Motor neuron (in vitro differentiated cells): Measurements from ENCODE around the gene NMRK2. TPM values are rescaled to one million over a fixed set of nuclear protein-coding genes. Genes with fewer than 3 reads are reported as not detected.
"Not testable (repeated sequence)": the region's sequence is repeated elsewhere in the genome, so short reads cannot be mapped to it uniquely, and the experiment has no call there.

Experiments
- ATAC-seq, 8 experiments: fragments of 200-7000 bp; cut with Tn5 transposase; replicated peaks in 6 of 8; 2 replicates each; pipeline ENCODE4 v1.8.0; 2021; ENCODE audit warnings: mild to moderate bottlenecking in 8 of 8, moderate library complexity in 8 of 8
- H3K27ac ChIP-seq, 2 donors: fragments of 250-450 bp; sonication (Bioruptor Pico); 2 replicates each; pipeline ENCODE4 v1.9.0; 2021; ENCODE audit warnings: antibody characterized with exemption in 2 of 2, mild to moderate bottlenecking in 2 of 2, moderate library complexity in 1 of 2
- H3K4me1 ChIP-seq, 2 donors: fragments of 250-450 bp; sonication (Bioruptor Pico); replicated peaks in 1 of 2; 2 replicates each; pipeline ENCODE4 v1.6.1; 2021; ENCODE audit warnings: antibody characterized with exemption in 2 of 2, mild to moderate bottlenecking in 2 of 2, moderate library complexity in 1 of 2
- H3K4me3 ChIP-seq, 5 donors: fragments of 250-450 bp; sonication (Bioruptor Pico); 2 replicates each; pipeline ENCODE4 v1.9.0; 2021; ENCODE audit warnings: antibody characterized with exemption in 5 of 5, mild to moderate bottlenecking in 5 of 5, moderate library complexity in 4 of 5
- WGBS, 10 experiments: fragments of 450-650 bp; shearing (Covaris generic); methylation state at CpG; one replicate each; pipeline ENCODE4 v1.0.0; 2022; 5-methylcytosine and 5-hydroxymethylcytosine counted together
- in situ Hi-C, 9 experiments: fragments of 400-800 bp; cut with MboI; loops; one replicate each; pipeline ENCODE4 v1.15.0; 2021; ENCODE audit warnings: low sequenced_read_pairs in 9 of 9, low pct_unique_long_range_greater_than_20kb in 2 of 9; ENCODE audit not compliant: unreplicated experiment in 9 of 9
- total RNA-seq, 8 experiments: library from RNA; unstranded; fragments of 300-600 nt; gene quantifications; 2 replicates each; pipeline versions ENCODE4 v1.2.3 to v1.2.4, GENCODE V29; 2022

Gene NMRK2
- total RNA-seq, 8 experiments from 2014 or later: not detected

- Histone ChIP-seq H3K27ac (no peak overlapping the region), H3K4me3 (no peak overlapping the region), H3K4me1 (no peaks in the 10 kb centered on the region)
- WGBS, 10 experiments: 80 to 100% (median 100%) methylated on average over 1 to 2 of the region's 24 CpGs; no CpG with 5 or more reads in 7 of the 10 experiments
- no peak for ATAC-seq
- in situ Hi-C loops: no loop called here
Measured at GRCh38 chr19:3961007-3961406, 28.1 kb downstream of the NMRK2 start.

GRCh38 chr19:3963458-3964255 is 30.8 kb downstream of the NMRK2 start:
- ATAC-seq: peak in 2 of 8 experiments; percentile 4 to 11
- 87% methylated on average over 3 of the region's 35 CpGs; no CpG with 5 or more reads in 9 of the 10 experiments for WGBS, 10 experiments
- H3K4me1 ChIP-seq: peaks cover 0 to 3% of the 10 kb centered on the region in 2 donors
- in situ Hi-C loops: no loop called here
- no peak overlapping the region for H3K4me3 ChIP-seq
- peak overlapping the region in 1 of 2 donors; percentile 23 for H3K27ac ChIP-seq

- H3K27ac ChIP-seq: peak overlapping the region in 1 of 2 donors; percentile 23
- in situ Hi-C loops: no loop called here
- H3K4me1 ChIP-seq: peaks cover 8 to 12% of the 10 kb centered on the region in 2 donors
- ATAC-seq: no peak
- H3K4me3 ChIP-seq: no peak overlapping the region
- 92 to 95% methylated on average over 13 to 17 of the region's 60 CpGs; no CpG with 5 or more reads in 8 of the 10 experiments for WGBS, 10 experiments
Measured at GRCh38 chr19:3964256-3965194, 31.7 kb downstream of the NMRK2 start.

GRCh38 chr19:3966051-3967017 is 33.5 kb downstream of the NMRK2 start:
- WGBS, 10 experiments: 74 to 100% (median 87%) methylated on average over 1 to 13 of the region's 30 CpGs; no CpG with 5 or more reads in 4 of the 10 experiments
- H3K4me3 ChIP-seq: no peak overlapping the region
- in situ Hi-C loops: no loop called here
- H3K27ac ChIP-seq: no peak overlapping the region
- ATAC-seq: no peak
- H3K4me1 ChIP-seq: peaks cover 14 to 17% of the 10 kb centered on the region in 2 donors

- Histone ChIP-seq H3K27ac (peak overlapping the region; percentile 41 to 75), H3K4me1 (peaks cover 18 to 21% of the 10 kb centered on the region in 2 donors)
- ATAC-seq, in situ Hi-C loops, H3K4me3 ChIP-seq: not testable (repeated sequence)
- WGBS, 10 experiments: 55 to 100% (median 93%) methylated on average over 1 to 5 of the region's 12 CpGs; no CpG with 5 or more reads in 4 of the 10 experiments
Measured at GRCh38 chr19:3967983-3968382, 35.1 kb downstream of the NMRK2 start.

- H3K27ac ChIP-seq: peak overlapping the region; percentile 75 to 94
- H3K4me3 ChIP-seq: peak overlapping the region; percentile 81 to 95 (median 86)
- ATAC-seq: peak; percentile 41 to 62 (median 54)
- 0 to 66% (median 18%) methylated on average over 1 to 5 of the region's 9 CpGs; no CpG with 5 or more reads in 4 of the 10 experiments for WGBS, 10 experiments
- in situ Hi-C loops: no loop called here
- peaks cover 18 to 21% of the 10 kb centered on the region in 2 donors for H3K4me1 ChIP-seq
Measured at GRCh38 chr19:3968556-3969434, 35.9 kb downstream of the NMRK2 start.

- in situ Hi-C loops: no loop called here
- H3K27ac ChIP-seq: peak overlapping the region; percentile 87 to 94
Measured at GRCh38 chr19:3969435-3970312, 36.8 kb downstream of the NMRK2 start.

GRCh38 chr19:3970313-3970807 is 37.5 kb downstream of the NMRK2 start:
- Histone ChIP-seq H3K4me3 (peak overlapping the region; percentile 81 to 95 (median 86)), H3K4me1 (peaks cover 18 to 21% of the 10 kb centered on the region in 2 donors), H3K27ac (peak overlapping the region; percentile 87 to 94)
- ATAC-seq: peak in 2 of 8 experiments; percentile 0
- 0 to 20% (median 0%) methylated on average over 2 to 3 of the region's 22 CpGs; no CpG with 5 or more reads in 7 of the 10 experiments for WGBS, 10 experiments
- in situ Hi-C loops: no loop called here

More at GRCh38 chr19:3969435-3970312, 36.8 kb downstream of the NMRK2 start:
- Histone ChIP-seq H3K4me1 (peaks cover 18 to 21% of the 10 kb centered on the region in 2 donors), H3K4me3 (peak overlapping the region; percentile 81 to 95 (median 86))
- ATAC-seq: peak in 6 of 8 experiments; percentile 0 to 15 (median 2)
- WGBS, 10 experiments: 0 to 58% (median 18%) methylated on average over 2 to 11 of the region's 23 CpGs; no CpG with 5 or more reads in 3 of the 10 experiments

GRCh38 chr19:3970808-3971598 is 38.1 kb downstream of the NMRK2 start, which contains the start of gene DAPK3:
Gene DAPK3, minus strand, starts transcription at chr19:3971099. Its CDS starts 1,364 bp downstream, at chr19:3969735.
- H3K4me1 ChIP-seq: peaks cover 18 to 21% of the 10 kb centered on the region in 2 donors
- H3K27ac ChIP-seq: peak within 1 kb of the TSS; percentile 87 to 94
- WGBS, 10 experiments: 0% methylated on average over 1 to 8 of the region's 73 CpGs; no CpG with 5 or more reads in 7 of the 10 experiments
- ATAC-seq: peak; percentile 52 to 93 (median 86)
- in situ Hi-C loops: no loop called here
- peak within 1 kb of the TSS; percentile 81 to 95 (median 86) for H3K4me3 ChIP-seq

GRCh38 chr19:3975144-3975543 is 42.3 kb downstream of the NMRK2 start:
- no peak overlapping the region for H3K4me3 ChIP-seq
- whole genome bisulfite sequencing, 10 experiments: 61 to 100% (median 85%) methylated on average over 3 to 5 of the region's 8 CpGs; no CpG with 5 or more reads in 2 of the 10 experiments
- no peak overlapping the region for H3K27ac ChIP-seq
- no peak for ATAC-seq
- in situ Hi-C loops: no loop called here
- H3K4me1 ChIP-seq: peaks cover 4% of the 10 kb centered on the region in 2 donors
